Measurements from ENCODE around the gene PRIMA1. TPM values are rescaled to one million over a fixed set of nuclear protein-coding genes. Genes with fewer than 3 reads are reported as not detected.
A peak's percentile ranks its signal among the peaks of the same experiment; 100 is the strongest.

The PRIMA1 gene
- total and polyA plus RNA-seq, 5 donors from 2014 or later, result not detected

GRCh38 chr14:93748208-93749075 is 39.8 kb downstream of the PRIMA1 start:
- Histone ChIP-seq H3K36me3 (ENCODE audit: control insufficient read depth, insufficient read depth, low read length) (no peaks in the 10 kb centered on the region), H3K9me3 (ENCODE audit: control insufficient read depth in 2 of 2, low read length in 2 of 2) (no peaks in the 10 kb centered on the region), H3K4me3 (ENCODE audit: low read depth, low read length) (no peak overlapping the region), H3K27me3 (ENCODE audit: control insufficient read depth, insufficient read depth, low read length) (no peaks in the 10 kb centered on the region), H3K27ac (ENCODE audit: insufficient read depth, low read length, poor library complexity, severe bottlenecking) (no peak overlapping the region), H3K4me1 (ENCODE audit: control insufficient read depth, insufficient read depth, low read length, poor library complexity, severe bottlenecking) (no peaks in the 10 kb centered on the region)
- no peak overlapping the region for H3K27ac Mint-ChIP-seq
- no peaks in the 10 kb centered on the region for H3K4me1 Mint-ChIP-seq
- no peak overlapping the region for H3K4me3 Mint-ChIP-seq
- no peaks in the 10 kb centered on the region for H3K9me3 Mint-ChIP-seq
- H3K36me3 Mint-ChIP-seq, result no peaks in the 10 kb centered on the region
- ATAC-seq (ENCODE audit: low read depth in 2 of 2) (no peak), DNase-seq (no peak)
- H3K27me3 Mint-ChIP-seq, result no peaks in the 10 kb centered on the region

- no peaks in the 10 kb centered on the region for H3K9me3 Mint-ChIP-seq
- no peak for DNase-seq
- Histone ChIP-seq H3K4me1 (ENCODE audit: control insufficient read depth, insufficient read depth, low read length, poor library complexity, severe bottlenecking) (no peaks in the 10 kb centered on the region), H3K36me3 (ENCODE audit: control insufficient read depth, insufficient read depth, low read length) (no peaks in the 10 kb centered on the region), H3K9me3 (ENCODE audit: control insufficient read depth in 2 of 2, low read length in 2 of 2) (no peaks in the 10 kb centered on the region), H3K4me3 (ENCODE audit: low read depth, low read length) (no peak overlapping the region), H3K27me3 (ENCODE audit: control insufficient read depth, insufficient read depth, low read length) (no peaks in the 10 kb centered on the region), H3K27ac (ENCODE audit: insufficient read depth, low read length, poor library complexity, severe bottlenecking) (no peak overlapping the region)
- ATAC-seq (ENCODE audit: low read depth in 2 of 2), result no peak
- H3K4me1 Mint-ChIP-seq, result no peaks in the 10 kb centered on the region
- H3K27ac Mint-ChIP-seq, result no peak overlapping the region
- no peaks in the 10 kb centered on the region for H3K27me3 Mint-ChIP-seq
- H3K4me3 Mint-ChIP-seq, result no peak overlapping the region
- H3K36me3 Mint-ChIP-seq, result no peaks in the 10 kb centered on the region
These were observed 40.7 kb downstream of the PRIMA1 start for GRCh38 chr14:93747560-93747959.

- Histone ChIP-seq H3K4me1 (ENCODE audit: control insufficient read depth, insufficient read depth, low read length, poor library complexity, severe bottlenecking) (no peaks in the 10 kb centered on the region), H3K9me3 (ENCODE audit: control insufficient read depth in 2 of 2, low read length in 2 of 2) (no peaks in the 10 kb centered on the region), H3K27me3 (ENCODE audit: control insufficient read depth, insufficient read depth, low read length) (no peaks in the 10 kb centered on the region), H3K4me3 (ENCODE audit: low read depth, low read length) (no peak overlapping the region), H3K36me3 (ENCODE audit: control insufficient read depth, insufficient read depth, low read length) (no peaks in the 10 kb centered on the region), H3K27ac (ENCODE audit: insufficient read depth, low read length, poor library complexity, severe bottlenecking) (no peak overlapping the region)
- Mint-ChIP-seq H3K27me3 (no peaks in the 10 kb centered on the region), H3K27ac (no peak overlapping the region), H3K36me3 (no peaks in the 10 kb centered on the region), H3K9me3 (no peaks in the 10 kb centered on the region), H3K4me3 (no peak overlapping the region), H3K4me1 (no peaks in the 10 kb centered on the region)
- DNase-seq (no peak), ATAC-seq (ENCODE audit: low read depth in 2 of 2) (no peak)
These were observed 41.2 kb downstream of the PRIMA1 start for GRCh38 chr14:93747102-93747501.

- H3K36me3 ChIP-seq (ENCODE audit: control insufficient read depth, insufficient read depth, low read length), result no peaks in the 10 kb centered on the region
These were observed 42.5 kb downstream of the PRIMA1 start for GRCh38 chr14:93745603-93746273.

GRCh38 chr14:93744876-93745275 is 43.4 kb downstream of the PRIMA1 start:
- DNase-seq, result no peak
- Histone ChIP-seq H3K36me3 (ENCODE audit: control insufficient read depth, insufficient read depth, low read length) (no peaks in the 10 kb centered on the region), H3K4me3 (ENCODE audit: low read depth, low read length) (no peak overlapping the region), H3K4me1 (ENCODE audit: control insufficient read depth, insufficient read depth, low read length, poor library complexity, severe bottlenecking) (no peaks in the 10 kb centered on the region), H3K27me3 (ENCODE audit: control insufficient read depth, insufficient read depth, low read length) (no peaks in the 10 kb centered on the region), H3K27ac (ENCODE audit: insufficient read depth, low read length, poor library complexity, severe bottlenecking) (no peak overlapping the region), H3K9me3 (ENCODE audit: control insufficient read depth in 2 of 2, low read length in 2 of 2) (no peaks in the 10 kb centered on the region)
- no peak for ATAC-seq (ENCODE audit: low read depth in 2 of 2)
- no peaks in the 10 kb centered on the region for H3K36me3 Mint-ChIP-seq
- no peaks in the 10 kb centered on the region for H3K4me1 Mint-ChIP-seq
- no peak overlapping the region for H3K27ac Mint-ChIP-seq
- H3K9me3 Mint-ChIP-seq, result no peaks in the 10 kb centered on the region
- peaks cover 5% of the 10 kb centered on the region for H3K27me3 Mint-ChIP-seq
- no peak overlapping the region for H3K4me3 Mint-ChIP-seq

More at GRCh38 chr14:93745603-93746273, 42.5 kb downstream of the PRIMA1 start:
- Histone ChIP-seq H3K9me3 (ENCODE audit: control insufficient read depth in 2 of 2, low read length in 2 of 2) (no peaks in the 10 kb centered on the region), H3K4me3 (ENCODE audit: low read depth, low read length) (no peak overlapping the region), H3K27ac (ENCODE audit: insufficient read depth, low read length, poor library complexity, severe bottlenecking) (no peak overlapping the region), H3K4me1 (ENCODE audit: control insufficient read depth, insufficient read depth, low read length, poor library complexity, severe bottlenecking) (no peaks in the 10 kb centered on the region), H3K27me3 (ENCODE audit: control insufficient read depth, insufficient read depth, low read length) (no peaks in the 10 kb centered on the region)
- no peaks in the 10 kb centered on the region for H3K36me3 Mint-ChIP-seq
- ATAC-seq (ENCODE audit: low read depth in 2 of 2) (no peak), DNase-seq (no peak)
- H3K9me3 Mint-ChIP-seq, result no peaks in the 10 kb centered on the region
- no peaks in the 10 kb centered on the region for H3K4me1 Mint-ChIP-seq
- peak overlapping the region in 1 of 3 donors; percentile 58 for H3K27ac Mint-ChIP-seq
- peaks cover 5% of the 10 kb centered on the region for H3K27me3 Mint-ChIP-seq
- no peak overlapping the region for H3K4me3 Mint-ChIP-seq

GRCh38 chr14:93744176-93744575 is 44.1 kb downstream of the PRIMA1 start:
- peaks cover 5% of the 10 kb centered on the region for H3K27me3 Mint-ChIP-seq
- no peak for ATAC-seq (ENCODE audit: low read depth in 2 of 2)
- no peak overlapping the region for H3K4me3 ChIP-seq (ENCODE audit: low read depth, low read length)
- H3K4me1 ChIP-seq (ENCODE audit: control insufficient read depth, insufficient read depth, low read length, poor library complexity, severe bottlenecking), result no peaks in the 10 kb centered on the region
- H3K27ac Mint-ChIP-seq, result no peak overlapping the region
- H3K27ac ChIP-seq (ENCODE audit: insufficient read depth, low read length, poor library complexity, severe bottlenecking), result no peak overlapping the region
- H3K36me3 Mint-ChIP-seq, result no peaks in the 10 kb centered on the region
- no peaks in the 10 kb centered on the region for H3K27me3 ChIP-seq (ENCODE audit: control insufficient read depth, insufficient read depth, low read length)
- no peak overlapping the region for H3K4me3 Mint-ChIP-seq
- H3K9me3 Mint-ChIP-seq, result no peaks in the 10 kb centered on the region
- H3K4me1 Mint-ChIP-seq, result no peaks in the 10 kb centered on the region
- no peak for DNase-seq
- H3K9me3 ChIP-seq (ENCODE audit: control insufficient read depth in 2 of 2, low read length in 2 of 2), result no peaks in the 10 kb centered on the region
- no peaks in the 10 kb centered on the region for H3K36me3 ChIP-seq (ENCODE audit: control insufficient read depth, insufficient read depth, low read length)

- Histone ChIP-seq H3K36me3 (ENCODE audit: control insufficient read depth, insufficient read depth, low read length) (no peaks in the 10 kb centered on the region), H3K4me3 (ENCODE audit: low read depth, low read length) (no peak overlapping the region), H3K27me3 (ENCODE audit: control insufficient read depth, insufficient read depth, low read length) (no peaks in the 10 kb centered on the region), H3K4me1 (ENCODE audit: control insufficient read depth, insufficient read depth, low read length, poor library complexity, severe bottlenecking) (no peaks in the 10 kb centered on the region), H3K27ac (ENCODE audit: insufficient read depth, low read length, poor library complexity, severe bottlenecking) (no peak overlapping the region), H3K9me3 (ENCODE audit: control insufficient read depth in 2 of 2, low read length in 2 of 2) (no peaks in the 10 kb centered on the region)
- Mint-ChIP-seq H3K27me3 (peaks cover 9% of the 10 kb centered on the region), H3K36me3 (no peaks in the 10 kb centered on the region), H3K27ac (no peak overlapping the region), H3K4me1 (no peaks in the 10 kb centered on the region), H3K4me3 (no peak overlapping the region), H3K9me3 (no peaks in the 10 kb centered on the region)
- DNase-seq, result no peak
- no peak for ATAC-seq (ENCODE audit: low read depth in 2 of 2)
These were observed 44.8 kb downstream of the PRIMA1 start for GRCh38 chr14:93743270-93744060.

Measured in CD4-positive, CD25-positive, alpha-beta regulatory T cell (primary cell).